Measurements from ENCODE around the gene LRRC3C.

LRRC3C gene

GRCh38 chr17:39980351-39981206 lies 53.0 kb downstream of the LRRC3C start, which contains the start of gene PSMD3:
PSMD3 (plus strand) TSS chr17:39980807; CDS start chr17:39980971, 164 bp downstream.
- DNase-seq = peak; percentile 100

GRCh38 chr17:39981207-39981741 lies 53.7 kb downstream of the LRRC3C start:
- DNase-seq = no peak

GRCh38 chr17:39981766-39982375 lies 54.3 kb downstream of the LRRC3C start:
- peak; percentile 11 to 22 for DNase-seq

- no peak for DNase-seq
These were observed 60.8 kb downstream of the LRRC3C start for GRCh38 chr17:39988206-39988810.

- no peak for DNase-seq
These were observed 66.9 kb downstream of the LRRC3C start for GRCh38 chr17:39994448-39994847.
